ENCODE measurements around the gene CALHM4. TPM values are rescaled to one million over a fixed set of nuclear protein-coding genes. Genes with fewer than 3 reads are reported as not detected.

CALHM4 gene
- total and polyA plus RNA-seq, 12 donors = 0.09 to 0.26 (median 0.22) TPM; not detected in 9

- no peak for TF ChIP-seq CTCF (IDR thresholded peaks at IDR 0.05)
- no peaks in the 10 kb centered on the region for H3K36me3 ChIP-seq
- intact Hi-C loops (cut with DNase I) = no loop called here
- ATAC-seq (no peak), DNase-seq (no peak)
- no peak overlapping the region for H3K27ac ChIP-seq
- H3K4me3 ChIP-seq = no peak overlapping the region
- H3K4me1 ChIP-seq = no peaks in the 10 kb centered on the region
- H3K9me3 ChIP-seq = no peaks in the 10 kb centered on the region
- H3K27me3 ChIP-seq = peaks cover 0 to 8% (median 0%) of the 10 kb centered on the region in 7 donors
- 71% methylated on average over 4 of the region's 4 CpGs for WGBS, 2 donors
Measured at GRCh38 chr6:116550796-116551195, 2.8 kb upstream of the CALHM4 start.

- intact Hi-C loops (cut with DNase I) = no loop called here
- Histone ChIP-seq H3K4me3 (no peak overlapping the region), H3K36me3 (no peaks in the 10 kb centered on the region), H3K4me1 (peaks cover 0 to 12% (median 5%) of the 10 kb centered on the region in 9 donors), H3K27me3 (peaks cover 0 to 8% (median 0%) of the 10 kb centered on the region in 7 donors), H3K27ac (no peak overlapping the region), H3K9me3 (no peaks in the 10 kb centered on the region)
- DNase-seq (no peak), ATAC-seq (no peak)
- no peak for TF ChIP-seq CTCF (IDR thresholded peaks at IDR 0.05)
- 63 to 68% methylated on average over 1 of the region's 1 CpG for WGBS, 2 donors
Measured at GRCh38 chr6:116556065-116556464, 2.5 kb downstream of the CALHM4 start.

- DNase-seq = no peak
- WGBS, 2 donors = 80 to 84% methylated on average over 5 of the region's 5 CpGs
- no peaks in the 10 kb centered on the region for H3K9me3 ChIP-seq
- H3K4me3 ChIP-seq = no peak overlapping the region
- H3K27ac ChIP-seq = peak overlapping the region in 2 of 10 donors; percentile 38 to 45
- peaks cover 0 to 12% (median 8%) of the 10 kb centered on the region in 9 donors for H3K4me1 ChIP-seq
- H3K36me3 ChIP-seq = no peaks in the 10 kb centered on the region
- intact Hi-C loops (cut with DNase I) = no loop called here
- H3K27me3 ChIP-seq = peaks cover 0 to 8% (median 0%) of the 10 kb centered on the region in 7 donors
- peak in 1 of 8 donors; percentile 49 for ATAC-seq
- no peak for TF ChIP-seq CTCF (IDR thresholded peaks at IDR 0.05)
Measured at GRCh38 chr6:116556814-116557415, 3.4 kb downstream of the CALHM4 start.

- TF ChIP-seq CTCF (IDR thresholded peaks at IDR 0.05) = no peak
- peak in 1 of 2 donors; percentile 61 for DNase-seq
- peak overlapping the region in 4 of 10 donors; percentile 12 to 45 (median 36) for H3K27ac ChIP-seq
- H3K36me3 ChIP-seq = no peaks in the 10 kb centered on the region
- no peaks in the 10 kb centered on the region for H3K9me3 ChIP-seq
- intact Hi-C loops (cut with DNase I) = loop anchor here in 1 of 10 donors (2.0 kb wide), 1 partner anchor 21 kb away; no protein-coding TSS in a partner anchor
- 1 to 12% methylated on average over 5 of the region's 5 CpGs for WGBS, 2 donors
- H3K4me3 ChIP-seq = no peak overlapping the region
- H3K27me3 ChIP-seq = peaks cover 0 to 8% (median 0%) of the 10 kb centered on the region in 7 donors
- peaks cover 0 to 12% (median 8%) of the 10 kb centered on the region in 9 donors for H3K4me1 ChIP-seq
- peak; percentile 36 to 93 (median 86) for ATAC-seq
Measured at GRCh38 chr6:116557893-116558292, 4.3 kb downstream of the CALHM4 start.

Data from heart right ventricle (tissue), 16 donors.